ENCODE data around the gene TNFSF18.

DNA sequence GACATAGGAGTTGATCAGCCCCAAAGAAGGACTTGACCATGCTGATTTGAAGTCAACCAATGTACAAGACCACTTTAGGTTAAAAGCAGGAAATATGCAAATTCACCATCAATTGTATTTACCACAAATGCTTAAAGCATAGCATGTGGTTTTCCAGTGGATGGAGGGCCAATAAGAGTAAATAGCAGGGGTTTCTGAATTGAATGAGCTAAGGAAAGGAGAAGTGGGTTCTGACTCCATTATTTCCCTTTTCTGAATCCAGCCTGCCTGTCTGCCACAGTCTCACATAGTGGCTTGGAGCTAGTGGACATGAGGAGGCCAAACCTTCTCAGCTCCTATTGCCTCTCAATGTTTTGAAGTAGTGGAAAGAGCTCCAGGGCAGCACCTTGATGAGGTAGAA, 7.2 kb upstream of the TNFSF18 start:
- no peak for TF ChIP-seq CTCF (IDR thresholded peaks at IDR 0.05; ENCODE audit: insufficient read depth, low read length)
- TF ChIP-seq, protein P1, sequence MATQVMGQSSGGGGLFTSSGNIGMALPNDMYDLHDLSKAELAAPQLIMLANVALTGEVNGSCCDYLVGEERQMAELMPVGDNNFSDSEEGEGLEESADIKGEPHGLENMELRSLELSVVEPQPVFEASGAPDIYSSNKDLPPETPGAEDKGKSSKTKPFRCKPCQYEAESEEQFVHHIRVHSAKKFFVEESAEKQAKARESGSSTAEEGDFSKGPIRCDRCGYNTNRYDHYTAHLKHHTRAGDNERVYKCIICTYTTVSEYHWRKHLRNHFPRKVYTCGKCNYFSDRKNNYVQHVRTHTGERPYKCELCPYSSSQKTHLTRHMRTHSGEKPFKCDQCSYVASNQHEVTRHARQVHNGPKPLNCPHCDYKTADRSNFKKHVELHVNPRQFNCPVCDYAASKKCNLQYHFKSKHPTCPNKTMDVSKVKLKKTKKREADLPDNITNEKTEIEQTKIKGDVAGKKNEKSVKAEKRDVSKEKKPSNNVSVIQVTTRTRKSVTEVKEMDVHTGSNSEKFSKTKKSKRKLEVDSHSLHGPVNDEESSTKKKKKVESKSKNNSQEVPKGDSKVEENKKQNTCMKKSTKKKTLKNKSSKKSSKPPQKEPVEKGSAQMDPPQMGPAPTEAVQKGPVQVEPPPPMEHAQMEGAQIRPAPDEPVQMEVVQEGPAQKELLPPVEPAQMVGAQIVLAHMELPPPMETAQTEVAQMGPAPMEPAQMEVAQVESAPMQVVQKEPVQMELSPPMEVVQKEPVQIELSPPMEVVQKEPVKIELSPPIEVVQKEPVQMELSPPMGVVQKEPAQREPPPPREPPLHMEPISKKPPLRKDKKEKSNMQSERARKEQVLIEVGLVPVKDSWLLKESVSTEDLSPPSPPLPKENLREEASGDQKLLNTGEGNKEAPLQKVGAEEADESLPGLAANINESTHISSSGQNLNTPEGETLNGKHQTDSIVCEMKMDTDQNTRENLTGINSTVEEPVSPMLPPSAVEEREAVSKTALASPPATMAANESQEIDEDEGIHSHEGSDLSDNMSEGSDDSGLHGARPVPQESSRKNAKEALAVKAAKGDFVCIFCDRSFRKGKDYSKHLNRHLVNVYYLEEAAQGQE (IDR thresholded peaks at IDR 0.05; ENCODE audit: insufficient replicate concordance, low read depth), result no peak
- no peak for TF ChIP-seq GABPA (IDR thresholded peaks at IDR 0.05; ENCODE audit: low read depth)
- TF ChIP-seq POLR2AphosphoS5 (IDR thresholded peaks at IDR 0.05; ENCODE audit: low read depth), result no peak
- TF ChIP-seq SPI1 (IDR thresholded peaks at IDR 0.05; ENCODE audit: borderline replicate concordance, low read depth), result peak; percentile 78

Measured in HL-60 (cell line).